Measurements from ENCODE around the gene ATXN10. TPM values are rescaled to one million over a fixed set of nuclear protein-coding genes. Genes with fewer than 3 reads are reported as not detected.

ATXN10 gene
- total RNA-seq, 2 experiments from 2014 or later, result 43.8 to 48.0 TPM

DNA sequence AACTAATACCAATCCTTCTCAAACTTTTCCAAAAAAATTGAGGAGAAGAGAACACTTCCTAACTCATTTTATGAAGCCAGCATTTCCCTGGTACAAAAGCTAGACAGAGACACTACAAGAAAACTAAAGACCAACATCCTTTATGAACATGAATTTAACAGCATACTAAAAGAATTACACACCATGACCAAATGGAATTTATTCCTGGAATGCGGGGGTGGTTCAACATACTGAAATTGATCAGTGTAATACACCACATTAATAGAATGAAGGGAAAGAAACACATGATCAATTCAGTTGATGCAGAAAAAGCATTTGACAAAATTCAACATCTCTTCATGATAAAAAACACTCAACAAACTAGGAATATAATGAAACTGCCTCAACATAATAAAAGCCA is 157.2 kb downstream of the ATXN10 start:
- TF ChIP-seq, protein P1, sequence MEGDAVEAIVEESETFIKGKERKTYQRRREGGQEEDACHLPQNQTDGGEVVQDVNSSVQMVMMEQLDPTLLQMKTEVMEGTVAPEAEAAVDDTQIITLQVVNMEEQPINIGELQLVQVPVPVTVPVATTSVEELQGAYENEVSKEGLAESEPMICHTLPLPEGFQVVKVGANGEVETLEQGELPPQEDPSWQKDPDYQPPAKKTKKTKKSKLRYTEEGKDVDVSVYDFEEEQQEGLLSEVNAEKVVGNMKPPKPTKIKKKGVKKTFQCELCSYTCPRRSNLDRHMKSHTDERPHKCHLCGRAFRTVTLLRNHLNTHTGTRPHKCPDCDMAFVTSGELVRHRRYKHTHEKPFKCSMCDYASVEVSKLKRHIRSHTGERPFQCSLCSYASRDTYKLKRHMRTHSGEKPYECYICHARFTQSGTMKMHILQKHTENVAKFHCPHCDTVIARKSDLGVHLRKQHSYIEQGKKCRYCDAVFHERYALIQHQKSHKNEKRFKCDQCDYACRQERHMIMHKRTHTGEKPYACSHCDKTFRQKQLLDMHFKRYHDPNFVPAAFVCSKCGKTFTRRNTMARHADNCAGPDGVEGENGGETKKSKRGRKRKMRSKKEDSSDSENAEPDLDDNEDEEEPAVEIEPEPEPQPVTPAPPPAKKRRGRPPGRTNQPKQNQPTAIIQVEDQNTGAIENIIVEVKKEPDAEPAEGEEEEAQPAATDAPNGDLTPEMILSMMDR (IDR thresholded peaks at IDR 0.05), result no peak
- Histone ChIP-seq H3K9me3 (ENCODE audit: control insufficient read depth in 1 of 2, insufficient read depth in 1 of 2, low read length in 2 of 2) (peaks cover 0 to 3% of the 10 kb centered on the region in 2 experiments), H3K27ac (ENCODE audit: low read depth in 1 of 2, low read length in 2 of 2) (no peak overlapping the region), H3K4me3 (ENCODE audit: low read length) (no peak overlapping the region), H3K27me3 (ENCODE audit: control insufficient read depth in 1 of 2, insufficient read depth in 2 of 2, low read length in 2 of 2) (no peaks in the 10 kb centered on the region), H3K36me3 (ENCODE audit: insufficient read depth, low read length) (peaks cover 13% of the 10 kb centered on the region), H3K4me1 (ENCODE audit: insufficient read depth, low read length) (no peaks in the 10 kb centered on the region)
- no peak for ATAC-seq (ENCODE audit: poor library complexity)
- CTCF ChIA-PET, result no interaction called here
- peaks cover 63% of the 10 kb centered on the region for H3K36me3 Mint-ChIP-seq (ENCODE audit: low read depth)
- H3K27me3 Mint-ChIP-seq, result no peaks in the 10 kb centered on the region
- DNase-seq, result no peak
- intact Hi-C loops (cut with DNase I, micrococcal nuclease), result no loop called here
- POLR2A ChIA-PET, result no interaction called here
- no peak overlapping the region for H3K27ac Mint-ChIP-seq
- H3K4me3 Mint-ChIP-seq, result no peak overlapping the region
- no peaks in the 10 kb centered on the region for H3K9me3 Mint-ChIP-seq
- H3K4me1 Mint-ChIP-seq (ENCODE audit: low read depth), result no peaks in the 10 kb centered on the region

DNA sequence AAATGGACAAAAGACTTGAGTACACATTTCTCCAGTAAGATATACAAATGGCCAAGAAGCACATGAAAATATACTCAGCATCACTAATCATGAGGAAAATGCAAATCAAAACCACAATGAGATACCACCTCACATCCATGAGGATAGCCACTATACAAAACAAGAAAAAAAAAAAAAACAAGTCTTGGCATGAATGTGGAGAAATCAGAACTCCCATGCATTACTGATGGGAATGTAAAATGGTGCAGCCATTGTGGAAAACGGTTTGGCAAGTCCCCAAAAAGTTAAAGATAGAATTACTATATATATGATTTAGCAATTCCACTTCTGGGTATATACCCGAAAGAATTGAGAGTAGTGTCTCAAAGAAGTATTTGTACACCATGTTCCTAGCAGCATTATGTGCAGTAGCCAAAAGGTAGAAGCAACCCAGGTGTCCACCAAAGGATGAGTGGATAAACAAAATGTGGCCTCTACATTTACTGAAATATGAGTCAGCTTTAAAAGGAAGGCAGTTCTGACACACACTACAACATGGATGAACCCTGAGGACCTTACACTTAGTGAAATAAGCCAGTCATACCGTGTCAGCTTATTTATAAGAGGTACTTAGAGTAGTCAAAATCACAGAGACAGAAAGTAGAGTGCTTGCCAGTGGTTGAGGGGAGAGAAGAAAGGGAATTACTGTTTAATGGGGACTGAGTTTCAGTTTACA is 159.1 kb downstream of the ATXN10 start:
- H3K27ac Mint-ChIP-seq, result no peak overlapping the region
- Histone ChIP-seq H3K27ac (ENCODE audit: low read depth in 1 of 2, low read length in 2 of 2) (no peak overlapping the region), H3K4me1 (ENCODE audit: insufficient read depth, low read length) (no peaks in the 10 kb centered on the region), H3K9me3 (ENCODE audit: control insufficient read depth in 1 of 2, insufficient read depth in 1 of 2, low read length in 2 of 2) (peaks cover 0 to 2% of the 10 kb centered on the region in 2 experiments), H3K36me3 (ENCODE audit: insufficient read depth, low read length) (no peaks in the 10 kb centered on the region), H3K4me3 (ENCODE audit: low read length) (no peak overlapping the region), H3K27me3 (ENCODE audit: control insufficient read depth in 1 of 2, insufficient read depth in 2 of 2, low read length in 2 of 2) (no peaks in the 10 kb centered on the region)
- TF ChIP-seq, protein P1 (IDR thresholded peaks at IDR 0.05), result no peak
- H3K9me3 Mint-ChIP-seq, result no peaks in the 10 kb centered on the region
- ATAC-seq (ENCODE audit: poor library complexity), result no peak
- peaks cover 54% of the 10 kb centered on the region for H3K36me3 Mint-ChIP-seq (ENCODE audit: low read depth)
- no peak for DNase-seq
- no peaks in the 10 kb centered on the region for H3K27me3 Mint-ChIP-seq
- CTCF ChIA-PET, result no interaction called here
- H3K4me1 Mint-ChIP-seq (ENCODE audit: low read depth), result no peaks in the 10 kb centered on the region
- POLR2A ChIA-PET, result no interaction called here
- intact Hi-C loops (cut with DNase I, micrococcal nuclease), result no loop called here
- no peak overlapping the region for H3K4me3 Mint-ChIP-seq

- no peaks in the 10 kb centered on the region for H3K36me3 ChIP-seq (ENCODE audit: insufficient read depth, low read length)
- ATAC-seq (ENCODE audit: poor library complexity) (no peak), DNase-seq (no peak)
- peaks cover 56% of the 10 kb centered on the region for H3K36me3 Mint-ChIP-seq (ENCODE audit: low read depth)
- no peak overlapping the region for H3K4me3 Mint-ChIP-seq
- ChIA-PET CTCF (no interaction called here), POLR2A (no interaction called here)
- no peaks in the 10 kb centered on the region for H3K4me1 Mint-ChIP-seq (ENCODE audit: low read depth)
- TF ChIP-seq, protein P1 (IDR thresholded peaks at IDR 0.05), result no peak
- H3K4me1 ChIP-seq (ENCODE audit: insufficient read depth, low read length), result no peaks in the 10 kb centered on the region
- H3K27me3 Mint-ChIP-seq, result no peaks in the 10 kb centered on the region
- H3K27ac Mint-ChIP-seq, result no peak overlapping the region
- no peaks in the 10 kb centered on the region for H3K9me3 Mint-ChIP-seq
- H3K27ac ChIP-seq (ENCODE audit: low read depth in 1 of 2, low read length in 2 of 2), result no peak overlapping the region
- no peaks in the 10 kb centered on the region for H3K9me3 ChIP-seq (ENCODE audit: control insufficient read depth in 1 of 2, insufficient read depth in 1 of 2, low read length in 2 of 2)
- H3K4me3 ChIP-seq (ENCODE audit: low read length), result no peak overlapping the region
- intact Hi-C loops (cut with DNase I, micrococcal nuclease), result no loop called here
- H3K27me3 ChIP-seq (ENCODE audit: control insufficient read depth in 1 of 2, insufficient read depth in 2 of 2, low read length in 2 of 2), result no peaks in the 10 kb centered on the region
These were observed 159.8 kb downstream of the ATXN10 start for GRCh38 chr22:45831394-45831793.
